MCF 10A (cell line): ENCODE data around the gene PKN1. TPM values are rescaled to one million over a fixed set of nuclear protein-coding genes. Genes with fewer than 3 reads are reported as not detected.

Experiments used
- BruUV-seq: library from RNA; stranded (reverse); fragments of 400-500 nt; replicated peaks from 2 replicates; lab custom pipeline; 2021; lab: Mats Ljungman, UMichigan
- CTCF ChIA-PET: fragments of 300-600 bp; sonication (Branson Sonifier 250); formaldehyde crosslinking; extraction: SDS; loops from one replicate; lab custom pipeline; 2021; ENCODE audit warnings: antibody characterized with exemption, inconsistent platforms; lab: Yijun Ruan, JAX
- POLR2A ChIA-PET: fragments of 300-600, 350-650 bp; sonication (Branson Sonifier 250); formaldehyde crosslinking; extraction: SDS; loops from one replicate; lab custom pipeline; 2020; ENCODE audit warnings: antibody characterized with exemption, inconsistent platforms; lab: Yijun Ruan, JAX
- DNase-seq: peaks from one replicate; pipeline ENCODE4 v3.0.0-alpha.2; 2018; ENCODE audit not compliant: unreplicated experiment
- H3K27ac Mint-ChIP-seq: one replicate; pipeline ENCODE4 v1.8.0; 2022; ENCODE audit warnings: mild to moderate bottlenecking, low read depth, mixed read lengths; ENCODE audit not compliant: unreplicated experiment
- H3K27me3 Mint-ChIP-seq: one replicate; pipeline ENCODE4 v1.8.0; 2022; ENCODE audit warnings: mixed read lengths; ENCODE audit not compliant: insufficient read depth, unreplicated experiment
- H3K36me3 Mint-ChIP-seq: one replicate; pipeline ENCODE4 v1.8.0; 2022; ENCODE audit warnings: mild to moderate bottlenecking, moderate library complexity, mixed read lengths; ENCODE audit not compliant: insufficient read depth, unreplicated experiment
- H3K4me1 Mint-ChIP-seq: one replicate; pipeline ENCODE4 v1.8.0; 2022; ENCODE audit warnings: mixed read lengths; ENCODE audit not compliant: insufficient read depth, unreplicated experiment
- H3K4me3 Mint-ChIP-seq: one replicate; pipeline ENCODE4 v1.8.0; 2022; ENCODE audit warnings: mild to moderate bottlenecking, moderate library complexity, mixed read lengths; ENCODE audit not compliant: unreplicated experiment
- H3K9me3 Mint-ChIP-seq: one replicate; pipeline ENCODE4 v1.8.0; 2022; ENCODE audit warnings: mixed read lengths; ENCODE audit not compliant: unreplicated experiment
- intact Hi-C: fragments of 100-400 bp; cut with micrococcal nuclease; formaldehyde crosslinking; loops from 2 replicates; pipeline ENCODE4 v1.14.1; 2022
- total RNA-seq: library from RNA; stranded (reverse); gene quantifications from 2 replicates; pipeline ENCODE4 v1.2.3, GENCODE V29; 2022
- TF ChIP-seq, protein P1 (sequence below): fragments of 200-600 bp; IDR thresholded peaks from one replicate; pipeline ENCODE4 v1.8.0; 2022; ENCODE audit warnings: antibody characterized with exemption, mild to moderate bottlenecking; ENCODE audit not compliant: unreplicated experiment

Gene PKN1
- total RNA-seq, 1 experiment from 2014 or later: 94.8 TPM

DNA sequence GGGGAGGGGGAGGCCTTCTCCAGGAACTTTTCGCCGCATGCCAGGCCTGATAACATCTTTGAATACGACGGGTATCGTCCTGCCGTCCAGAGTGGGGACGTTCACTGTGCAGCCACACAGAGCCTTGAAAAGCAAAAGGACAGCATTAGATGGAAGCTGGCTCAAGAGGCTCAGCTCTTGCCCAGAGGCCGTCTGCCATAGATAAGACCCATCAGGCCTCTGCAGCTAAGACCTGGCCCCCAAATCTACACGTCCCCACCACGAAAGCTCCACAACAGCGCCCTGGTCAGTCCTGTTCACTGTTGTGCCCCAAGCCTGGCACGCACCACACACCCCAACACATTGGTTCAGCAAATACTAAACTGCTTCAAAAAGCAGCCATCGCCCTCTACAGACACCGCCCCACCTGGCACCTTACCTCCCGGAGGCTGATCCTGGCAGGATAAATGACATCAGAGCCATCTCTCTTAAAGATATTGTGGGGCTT lies 83.0 kb downstream of the PKN1 start:
- no peaks in the 10 kb centered on the region for H3K9me3 Mint-ChIP-seq
- no peak for DNase-seq
- ChIA-PET CTCF (interaction anchor here (0.5 to 7.9 kb wide), 14 partner anchors 10 to 708 kb away, joined by 3 to 53 read pairs (median 4); partner anchors contain the start of gene GIPC1), POLR2A (interaction anchor here (0.6 to 15.7 kb wide), 15 partner anchors 11 to 663 kb away, joined by 3 to 203 read pairs (median 5); partner anchors contain the start of genes ADGRE5, GIPC1 and TECR)
- peak overlapping the region; percentile 87 for H3K4me3 Mint-ChIP-seq
- BruUV-seq: no TSS peak
- H3K27me3 Mint-ChIP-seq: no peaks in the 10 kb centered on the region
- intact Hi-C loops: loop anchor here (2.0 kb wide), 1 partner anchor 35 kb away; no protein-coding TSS in a partner anchor
- H3K36me3 Mint-ChIP-seq: peaks cover 58% of the 10 kb centered on the region
- peak overlapping the region; percentile 97 for H3K27ac Mint-ChIP-seq
- TF ChIP-seq, protein P1, sequence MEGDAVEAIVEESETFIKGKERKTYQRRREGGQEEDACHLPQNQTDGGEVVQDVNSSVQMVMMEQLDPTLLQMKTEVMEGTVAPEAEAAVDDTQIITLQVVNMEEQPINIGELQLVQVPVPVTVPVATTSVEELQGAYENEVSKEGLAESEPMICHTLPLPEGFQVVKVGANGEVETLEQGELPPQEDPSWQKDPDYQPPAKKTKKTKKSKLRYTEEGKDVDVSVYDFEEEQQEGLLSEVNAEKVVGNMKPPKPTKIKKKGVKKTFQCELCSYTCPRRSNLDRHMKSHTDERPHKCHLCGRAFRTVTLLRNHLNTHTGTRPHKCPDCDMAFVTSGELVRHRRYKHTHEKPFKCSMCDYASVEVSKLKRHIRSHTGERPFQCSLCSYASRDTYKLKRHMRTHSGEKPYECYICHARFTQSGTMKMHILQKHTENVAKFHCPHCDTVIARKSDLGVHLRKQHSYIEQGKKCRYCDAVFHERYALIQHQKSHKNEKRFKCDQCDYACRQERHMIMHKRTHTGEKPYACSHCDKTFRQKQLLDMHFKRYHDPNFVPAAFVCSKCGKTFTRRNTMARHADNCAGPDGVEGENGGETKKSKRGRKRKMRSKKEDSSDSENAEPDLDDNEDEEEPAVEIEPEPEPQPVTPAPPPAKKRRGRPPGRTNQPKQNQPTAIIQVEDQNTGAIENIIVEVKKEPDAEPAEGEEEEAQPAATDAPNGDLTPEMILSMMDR: peak; percentile 21
- H3K4me1 Mint-ChIP-seq: peaks cover 26% of the 10 kb centered on the region

DNA sequence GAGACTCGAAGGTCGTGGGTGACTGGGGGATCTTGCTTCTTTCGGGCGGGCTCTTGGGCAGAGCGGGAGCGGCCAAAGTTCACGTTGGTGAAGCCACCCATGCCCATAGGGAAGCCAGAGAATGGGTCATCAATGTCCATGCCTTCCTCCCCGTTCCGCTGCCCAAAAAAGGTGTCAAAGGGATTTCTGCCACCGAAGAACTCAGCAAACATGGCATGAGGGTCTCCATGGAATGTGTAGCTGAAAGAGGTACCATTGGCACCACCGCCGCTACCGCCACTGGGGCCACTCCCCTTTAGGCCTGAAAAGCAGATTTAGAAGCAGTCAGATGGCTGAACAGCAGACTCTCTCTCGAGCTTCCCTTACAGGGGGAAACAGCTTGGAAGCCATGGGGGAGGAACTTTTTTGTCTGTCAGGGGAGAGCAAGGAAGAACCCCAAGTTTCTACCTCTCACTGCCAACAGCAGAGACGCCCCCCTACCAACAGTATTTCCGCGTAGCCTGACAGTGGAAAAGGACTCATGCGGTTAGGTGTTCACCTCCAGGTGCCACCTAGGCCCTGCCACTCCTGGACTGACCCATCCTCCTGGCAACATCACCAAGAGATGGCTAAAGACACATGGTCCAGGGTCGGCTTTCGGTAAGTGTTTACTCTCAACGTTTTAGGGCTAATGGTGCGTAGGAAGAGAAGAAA lies 83.8 kb downstream of the PKN1 start:
- no peaks in the 10 kb centered on the region for H3K27me3 Mint-ChIP-seq
- TF ChIP-seq, protein P1: no peak
- DNase-seq: no peak
- BruUV-seq: no TSS peak
- ChIA-PET POLR2A (interaction anchor here (0.6 to 15.7 kb wide), 21 partner anchors 11 to 1725 kb away, joined by 3 to 203 read pairs (median 4); partner anchors contain the start of genes ASF1B, DDX39A, GIPC1 and TECR), CTCF (interaction anchor here (0.6 to 7.9 kb wide), 11 partner anchors 12 to 676 kb away, joined by 3 to 53 read pairs (median 4); no protein-coding TSS in a partner anchor)
- H3K9me3 Mint-ChIP-seq: no peaks in the 10 kb centered on the region
- intact Hi-C loops: loop anchor here (2.0 kb wide), 1 partner anchor 34 kb away; no protein-coding TSS in a partner anchor
- peak overlapping the region; percentile 87 for H3K4me3 Mint-ChIP-seq
- peaks cover 58% of the 10 kb centered on the region for H3K36me3 Mint-ChIP-seq
- peaks cover 23% of the 10 kb centered on the region for H3K4me1 Mint-ChIP-seq
- peak overlapping the region; percentile 97 for H3K27ac Mint-ChIP-seq

DNA sequence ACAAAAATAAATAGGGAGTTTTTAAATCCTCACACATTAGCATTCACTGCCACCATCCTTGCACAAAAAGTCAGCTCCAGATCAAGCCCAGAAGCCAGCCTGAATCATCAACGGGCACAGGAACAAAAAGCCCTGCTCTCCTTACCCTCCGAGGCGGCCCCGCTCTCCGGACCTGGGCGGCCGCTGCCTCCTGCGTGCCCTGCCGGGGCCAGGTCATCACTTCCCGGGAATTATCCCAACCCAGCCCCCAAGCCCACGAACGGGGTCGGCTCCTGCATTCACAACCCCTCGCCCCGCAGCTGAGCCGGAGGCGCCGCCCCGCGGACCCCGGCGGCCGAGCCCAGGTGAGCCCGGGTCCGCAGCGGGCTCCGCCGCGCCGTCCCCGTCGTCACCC lies 84.3 kb downstream of the PKN1 start:
- Mint-ChIP-seq H3K27ac (peak overlapping the region; percentile 97), H3K4me1 (peaks cover 23% of the 10 kb centered on the region), H3K27me3 (no peaks in the 10 kb centered on the region), H3K36me3 (peaks cover 58% of the 10 kb centered on the region), H3K9me3 (no peaks in the 10 kb centered on the region), H3K4me3 (peak overlapping the region; percentile 87)
- TF ChIP-seq, protein P1: no peak
- DNase-seq: no peak
- BruUV-seq: no TSS peak
- intact Hi-C loops: loop anchor here (2.0 kb wide), 1 partner anchor 33 kb away; no protein-coding TSS in a partner anchor
- POLR2A ChIA-PET: interaction anchor here (0.6 to 15.7 kb wide), 33 partner anchors 8 to 1725 kb away, joined by 3 to 203 read pairs (median 5); partner anchors contain the start of genes ADGRE5, ASF1B, DDX39A and GIPC1
- CTCF ChIA-PET: interaction anchor here (0.6 to 7.9 kb wide), 9 partner anchors 12 to 606 kb away, joined by 3 to 53 read pairs (median 4); no protein-coding TSS in a partner anchor
